22Rv1 (cell line): ENCODE data around the gene ARHGAP27.
"Not testable (repeated sequence)": the region's sequence is repeated elsewhere in the genome, so short reads cannot be mapped to it uniquely, and the experiment has no call there.

ENCODE experiments used
- CTCF ChIP-seq: fragments of 450-650 bp; IDR thresholded peaks from 2 replicates; pipeline ENCODE4 v1.5.1; 2017; ENCODE audit warnings: mild to moderate bottlenecking
- ZFX ChIP-seq: fragments of 450-650 bp; IDR thresholded peaks from 2 replicates; pipeline ENCODE4 v1.6.1; 2017; ENCODE audit warnings: antibody characterized with exemption, borderline replicate concordance

GRCh38 chr17:45475436-45475835, 42.8 kb upstream of the ARHGAP27 start:
- TF ChIP-seq CTCF, ZFX: not testable (repeated sequence)
